ENCODE results near the gene OTOS. TPM values are rescaled to one million over a fixed set of nuclear protein-coding genes. Genes with fewer than 3 reads are reported as not detected.

The OTOS gene
- total and polyA plus RNA-seq, 2 of the 13 experiments (the other 11 are each of a cell fraction or from before 2014, with no cell fraction given) = not detected

- TF ChIP-seq, protein P1, sequence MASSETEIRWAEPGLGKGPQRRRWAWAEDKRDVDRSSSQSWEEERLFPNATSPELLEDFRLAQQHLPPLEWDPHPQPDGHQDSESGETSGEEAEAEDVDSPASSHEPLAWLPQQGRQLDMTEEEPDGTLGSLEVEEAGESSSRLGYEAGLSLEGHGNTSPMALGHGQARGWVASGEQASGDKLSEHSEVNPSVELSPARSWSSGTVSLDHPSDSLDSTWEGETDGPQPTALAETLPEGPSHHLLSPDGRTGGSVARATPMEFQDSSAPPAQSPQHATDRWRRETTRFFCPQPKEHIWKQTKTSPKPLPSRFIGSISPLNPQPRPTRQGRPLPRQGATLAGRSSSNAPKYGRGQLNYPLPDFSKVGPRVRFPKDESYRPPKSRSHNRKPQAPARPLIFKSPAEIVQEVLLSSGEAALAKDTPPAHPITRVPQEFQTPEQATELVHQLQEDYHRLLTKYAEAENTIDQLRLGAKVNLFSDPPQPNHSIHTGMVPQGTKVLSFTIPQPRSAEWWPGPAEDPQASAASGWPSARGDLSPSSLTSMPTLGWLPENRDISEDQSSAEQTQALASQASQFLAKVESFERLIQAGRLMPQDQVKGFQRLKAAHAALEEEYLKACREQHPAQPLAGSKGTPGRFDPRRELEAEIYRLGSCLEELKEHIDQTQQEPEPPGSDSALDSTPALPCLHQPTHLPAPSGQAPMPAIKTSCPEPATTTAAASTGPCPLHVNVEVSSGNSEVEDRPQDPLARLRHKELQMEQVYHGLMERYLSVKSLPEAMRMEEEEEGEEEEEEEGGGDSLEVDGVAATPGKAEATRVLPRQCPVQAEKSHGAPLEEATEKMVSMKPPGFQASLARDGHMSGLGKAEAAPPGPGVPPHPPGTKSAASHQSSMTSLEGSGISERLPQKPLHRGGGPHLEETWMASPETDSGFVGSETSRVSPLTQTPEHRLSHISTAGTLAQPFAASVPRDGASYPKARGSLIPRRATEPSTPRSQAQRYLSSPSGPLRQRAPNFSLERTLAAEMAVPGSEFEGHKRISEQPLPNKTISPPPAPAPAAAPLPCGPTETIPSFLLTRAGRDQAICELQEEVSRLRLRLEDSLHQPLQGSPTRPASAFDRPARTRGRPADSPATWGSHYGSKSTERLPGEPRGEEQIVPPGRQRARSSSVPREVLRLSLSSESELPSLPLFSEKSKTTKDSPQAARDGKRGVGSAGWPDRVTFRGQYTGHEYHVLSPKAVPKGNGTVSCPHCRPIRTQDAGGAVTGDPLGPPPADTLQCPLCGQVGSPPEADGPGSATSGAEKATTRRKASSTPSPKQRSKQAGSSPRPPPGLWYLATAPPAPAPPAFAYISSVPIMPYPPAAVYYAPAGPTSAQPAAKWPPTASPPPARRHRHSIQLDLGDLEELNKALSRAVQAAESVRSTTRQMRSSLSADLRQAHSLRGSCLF (CRISPR knock-in tag; IDR thresholded peaks at IDR 0.05; ENCODE audit: borderline replicate concordance) = no peak
- TF ChIP-seq SIN3B (IDR thresholded peaks at IDR 0.05; ENCODE audit: low read length) (no peak), ZNF660 (CRISPR knock-in tag; IDR thresholded peaks at IDR 0.05; ENCODE audit: borderline replicate concordance, low read depth) (no peak), MYC (CRISPR knock-in tag; IDR thresholded peaks at IDR 0.05; ENCODE audit: borderline replicate concordance) (peak; percentile 87), NR3C1 (CRISPR knock-in tag; IDR thresholded peaks at IDR 0.05) (no peak), LBX2 (CRISPR knock-in tag; IDR thresholded peaks at IDR 0.05; ENCODE audit: borderline replicate concordance) (no peak; the same call in 1 of the 2 replicates), KLF16 (CRISPR knock-in tag; IDR thresholded peaks at IDR 0.05) (peak in 1 of 2 experiments; percentile 89; a peak in 2 of 4 replicates), ZBTB40 (IDR thresholded peaks at IDR 0.05) (peak; percentile 72), ZBTB40 (CRISPR knock-in tag; IDR thresholded peaks at IDR 0.05) (no peak), MTA1 (CRISPR knock-in tag; IDR thresholded peaks at IDR 0.05; ENCODE audit: borderline replicate concordance) (peak; percentile 75; the same call in 1 of the 2 replicates), MAF1 (CRISPR knock-in tag; IDR thresholded peaks at IDR 0.05; ENCODE audit: borderline replicate concordance) (no peak; the same call in 1 of the 2 replicates), ZNF788 (CRISPR knock-in tag; IDR thresholded peaks at IDR 0.05; ENCODE audit: borderline replicate concordance) (peak; percentile 74; the same call in 1 of the 2 replicates), ZNF44 (CRISPR knock-in tag; IDR thresholded peaks at IDR 0.05) (peak; percentile 92; the same call in 1 of the 2 replicates), ADNP (CRISPR knock-in tag; IDR thresholded peaks at IDR 0.05) (no peak), CHD4 (IDR thresholded peaks at IDR 0.05; ENCODE audit: borderline replicate concordance, low read length) (no peak)
Measured at GRCh38 chr2:240136013-240136670, 4.3 kb downstream of the OTOS start, which contains the start of gene COPS9 (continued).
